H1 (cell line): ENCODE measurements around the gene MSI2. TPM values are rescaled to one million over a fixed set of nuclear protein-coding genes. Genes with fewer than 3 reads are reported as not detected.

ENCODE experiments used
- BRCA1 ChIP-seq: IDR thresholded peaks from 2 replicates; pipeline ENCODE4 v1.6.1; 2012; ENCODE audit warnings: low read depth, low read length, improper control_type of control experiment
- CBX8 ChIP-seq: fragments of 300-800, 300-1000 bp; sonication (generic); IDR thresholded peaks from 2 replicates; pipeline ENCODE4 v1.7.1; 2016; ENCODE audit warnings: low read depth, low read length, borderline replicate concordance
- GABPA ChIP-seq: IDR thresholded peaks from 2 replicates; pipeline ENCODE4 v1.6.1; 2011; ENCODE audit warnings: mild to moderate bottlenecking, low read length, moderate library complexity, borderline replicate concordance; ENCODE audit not compliant: insufficient read depth
- KDM4A ChIP-seq: IDR thresholded peaks from one replicate; pipeline ENCODE4 v1.7.1; 2012; ENCODE audit warnings: low read depth, mild to moderate bottlenecking, moderate library complexity, low read length, inconsistent platforms; ENCODE audit not compliant: severe bottlenecking
- RFX5 ChIP-seq: IDR thresholded peaks from 2 replicates; pipeline ENCODE4 v1.6.1; 2011; ENCODE audit warnings: low read depth, low read length, improper control_type of control experiment, borderline replicate concordance
- SIX5 ChIP-seq: IDR thresholded peaks from 2 replicates; pipeline ENCODE4 v1.6.1; 2011; ENCODE audit warnings: mild to moderate bottlenecking, low read depth, low read length
- SP4 ChIP-seq: IDR thresholded peaks from 2 replicates; pipeline ENCODE4 v1.6.1; 2012; ENCODE audit warnings: low read length, inconsistent platforms
- USF2 ChIP-seq: IDR thresholded peaks from 2 replicates; pipeline ENCODE4 v1.6.1; 2011; ENCODE audit warnings: low read length, improper control_type of control experiment
- YY1 ChIP-seq: IDR thresholded peaks from 2 replicates; pipeline ENCODE4 v1.6.1; 2011; ENCODE audit warnings: low read depth, mild to moderate bottlenecking, low read length
- polyA plus RNA-seq, 7 experiments: library from polyadenylated mRNA; depleted of rRNA in 3 of 7; stranded (reverse) in 5 of 7; unstranded in 2 of 7; fragments of >200 nt in 5 of 7; fragments of 200-250 nt in 2 of 7; gene quantifications; 1 replicate in 5 of 7; 2 replicates in 1 of 7; 4 replicates in 1 of 7; pipeline versions ENCODE4 v1.2.1 to v1.2.3, GENCODE V29; 2011 to 2013; ENCODE audit warnings: missing spikeins in 2 of 7, mixed read lengths in 2 of 7
- total RNA-seq: library from RNA; stranded (reverse); fragmentation: NEBNext Ultra II Directional; extraction: Animal tissue kit (Norgen Biotek cat#: 25700); gene quantifications from 2 replicates; pipeline ENCODE4 v1.2.1, GENCODE V29; 2021

The MSI2 gene
- total and polyA plus RNA-seq, 2 of the 8 experiments (the other 6 are each of a cell fraction or from before 2014, with no cell fraction given), result 36.7 to 80.6 TPM

- TF ChIP-seq GABPA (no peak), CBX8 (no peak), YY1 (no peak), KDM4A (no peak), SP4 (no peak), RFX5 (no peak), USF2 (no peak), BRCA1 (no peak), SIX5 (no peak)
Measured at GRCh38 chr17:57292091-57292490, 35.8 kb downstream of the MSI2 start (continued).
